GM19328 (cell line): ENCODE results near the gene RPS6KB2.
A peak's percentile ranks its signal among the peaks of the same experiment; 100 is the strongest.
"Not testable (repeated sequence)": the region's sequence is repeated elsewhere in the genome, so short reads cannot be mapped to it uniquely, and the experiment has no call there.

Experiments
- ATAC-seq: cut with Tn5 transposase; IDR thresholded peaks from one replicate; pipeline ENCODE4 v1.9.1; 2021; ENCODE audit warnings: mild to moderate bottlenecking, moderate library complexity; ENCODE audit not compliant: unreplicated experiment

RPS6KB2 gene

DNA sequence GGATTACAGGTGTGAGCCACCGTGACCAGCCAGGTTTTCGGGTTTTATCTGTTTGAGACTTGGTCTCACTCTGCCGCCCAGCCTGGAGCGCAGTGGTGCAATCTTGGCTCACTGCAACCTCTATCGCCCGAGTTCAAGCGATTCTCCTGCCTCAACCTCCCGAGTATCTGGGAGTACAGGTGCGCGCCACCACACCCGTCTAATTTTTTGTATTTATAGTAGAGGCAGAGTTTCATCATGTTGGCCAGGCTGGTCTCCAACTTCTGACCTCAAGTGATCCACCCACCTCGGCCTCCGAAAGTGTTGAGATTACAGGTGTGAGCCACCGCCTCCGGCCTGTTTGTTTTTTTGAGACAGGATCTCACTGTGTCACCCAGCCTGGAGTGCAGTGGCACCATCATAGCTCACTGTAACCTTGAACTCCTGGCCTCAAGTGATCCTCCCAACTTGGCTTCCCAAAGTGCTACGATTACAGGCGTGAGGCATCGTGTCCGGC, 882 bp upstream of the RPS6KB2 start:
- not testable (repeated sequence) for ATAC-seq

DNA sequence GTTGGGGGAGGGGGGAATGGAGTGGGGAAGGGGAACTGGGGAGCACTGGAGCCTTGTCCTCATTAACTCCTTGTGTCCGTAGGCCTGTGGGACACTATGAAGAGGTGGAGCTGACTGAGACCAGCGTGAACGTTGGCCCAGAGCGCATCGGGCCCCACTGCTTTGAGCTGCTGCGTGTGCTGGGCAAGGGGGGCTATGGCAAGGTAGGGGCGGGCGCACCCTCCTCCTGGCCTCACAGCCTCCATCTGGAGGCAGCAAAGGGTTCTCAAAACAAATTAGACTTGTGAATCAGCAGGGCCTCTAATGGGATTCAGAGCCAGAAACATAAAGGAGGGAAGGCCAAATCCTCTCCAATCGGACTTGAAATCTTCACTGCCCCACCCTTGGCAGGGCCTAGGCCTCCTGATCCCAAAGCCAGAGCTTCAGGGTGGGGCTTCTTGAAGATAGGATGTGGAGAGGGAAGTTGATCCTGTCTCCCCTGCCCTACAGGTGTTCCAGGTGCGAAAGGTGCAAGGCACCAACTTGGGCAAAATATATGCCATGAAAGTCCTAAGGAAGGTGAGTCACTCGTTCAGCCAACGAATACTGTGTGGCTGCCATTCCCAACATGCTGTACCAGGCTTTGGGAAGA, 859 bp downstream of the RPS6KB2 start:
- no peak for ATAC-seq

DNA sequence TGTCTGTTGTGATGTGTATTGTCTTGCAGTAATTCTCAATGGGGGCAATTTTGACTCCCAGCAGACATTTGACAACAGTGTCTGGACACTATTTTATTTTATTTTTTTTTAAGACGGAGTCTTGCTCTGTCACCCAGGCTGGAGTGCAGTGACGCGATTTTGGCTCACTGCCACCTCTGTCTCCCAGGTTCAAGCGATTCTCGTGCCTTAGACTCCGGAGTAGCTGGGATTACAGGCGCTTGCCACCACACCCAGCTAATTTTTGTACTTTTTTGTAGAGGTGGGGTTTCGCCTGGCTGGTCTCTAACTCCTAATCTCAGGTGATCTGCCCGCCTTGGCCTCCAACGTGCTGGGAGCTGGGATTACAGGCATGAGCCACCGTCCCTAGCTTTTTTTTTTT, 1.4 kb downstream of the RPS6KB2 start:
- no peak for ATAC-seq

DNA sequence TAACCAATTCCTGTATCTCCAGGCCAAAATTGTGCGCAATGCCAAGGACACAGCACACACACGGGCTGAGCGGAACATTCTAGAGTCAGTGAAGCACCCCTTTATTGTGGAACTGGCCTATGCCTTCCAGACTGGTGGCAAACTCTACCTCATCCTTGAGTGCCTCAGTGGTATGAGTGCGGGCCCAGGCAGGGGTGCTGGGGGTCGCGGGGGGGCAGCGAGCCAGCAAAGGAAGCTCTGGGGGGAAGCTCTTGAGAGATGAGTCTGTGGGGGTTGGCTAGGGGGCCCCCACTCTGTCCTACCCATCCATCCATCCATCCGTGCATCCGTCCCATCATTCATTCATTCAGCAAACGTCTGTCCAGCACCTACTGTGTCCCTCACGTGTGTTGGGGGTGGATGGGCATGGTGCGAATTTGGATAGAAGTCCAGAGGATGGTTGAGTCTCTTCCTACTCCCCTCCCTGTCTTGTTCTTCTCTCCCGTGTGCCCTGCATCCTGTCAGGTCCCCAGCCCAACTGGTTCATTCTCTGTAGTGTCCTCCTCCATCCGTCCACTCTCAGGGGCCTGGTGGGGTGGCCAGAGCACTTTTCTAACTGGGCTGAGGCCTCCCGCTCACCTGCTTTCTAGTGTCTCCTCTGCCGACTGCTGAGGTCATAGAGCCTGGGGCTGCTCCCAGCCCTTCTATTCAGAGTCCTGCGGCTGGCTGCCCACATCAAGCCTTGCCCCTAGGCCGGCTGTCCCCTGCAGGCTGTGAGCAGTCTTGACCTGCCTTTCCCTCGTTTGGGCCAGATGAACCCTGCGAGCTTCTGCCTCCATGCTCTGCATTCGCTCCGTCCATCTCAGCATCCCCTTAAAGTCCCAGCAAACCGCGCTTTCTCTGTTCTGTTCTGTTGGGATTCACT, 3.3 kb downstream of the RPS6KB2 start:
- ATAC-seq = no peak

DNA sequence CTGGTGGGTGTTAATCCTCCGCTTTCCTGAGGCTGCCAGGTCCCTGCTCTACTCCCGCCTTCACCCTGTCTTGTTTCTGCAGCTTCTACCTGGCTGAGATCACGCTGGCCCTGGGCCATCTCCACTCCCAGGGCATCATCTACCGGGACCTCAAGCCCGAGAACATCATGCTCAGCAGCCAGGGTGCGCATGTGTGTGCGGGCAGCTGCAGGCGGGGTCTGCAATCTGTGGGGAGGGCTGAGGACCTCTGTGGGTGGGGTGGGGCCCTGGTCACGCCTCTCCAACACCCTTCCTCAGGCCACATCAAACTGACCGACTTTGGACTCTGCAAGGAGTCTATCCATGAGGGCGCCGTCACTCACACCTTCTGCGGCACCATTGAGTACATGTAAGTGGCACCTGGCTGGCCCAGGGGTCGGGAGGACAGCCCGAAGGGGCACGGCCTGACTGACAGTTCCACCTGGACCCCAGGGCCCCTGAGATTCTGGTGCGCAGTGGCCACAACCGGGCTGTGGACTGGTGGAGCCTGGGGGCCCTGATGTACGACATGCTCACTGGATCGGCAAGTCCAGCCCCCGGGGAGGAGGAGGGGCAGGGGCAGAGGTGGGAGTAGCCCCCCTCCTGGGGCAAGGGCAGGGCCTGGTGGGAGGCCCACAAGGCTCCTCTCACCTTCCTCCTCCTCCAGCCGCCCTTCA, 4.5 kb downstream of the RPS6KB2 start:
- ATAC-seq = no peak

DNA sequence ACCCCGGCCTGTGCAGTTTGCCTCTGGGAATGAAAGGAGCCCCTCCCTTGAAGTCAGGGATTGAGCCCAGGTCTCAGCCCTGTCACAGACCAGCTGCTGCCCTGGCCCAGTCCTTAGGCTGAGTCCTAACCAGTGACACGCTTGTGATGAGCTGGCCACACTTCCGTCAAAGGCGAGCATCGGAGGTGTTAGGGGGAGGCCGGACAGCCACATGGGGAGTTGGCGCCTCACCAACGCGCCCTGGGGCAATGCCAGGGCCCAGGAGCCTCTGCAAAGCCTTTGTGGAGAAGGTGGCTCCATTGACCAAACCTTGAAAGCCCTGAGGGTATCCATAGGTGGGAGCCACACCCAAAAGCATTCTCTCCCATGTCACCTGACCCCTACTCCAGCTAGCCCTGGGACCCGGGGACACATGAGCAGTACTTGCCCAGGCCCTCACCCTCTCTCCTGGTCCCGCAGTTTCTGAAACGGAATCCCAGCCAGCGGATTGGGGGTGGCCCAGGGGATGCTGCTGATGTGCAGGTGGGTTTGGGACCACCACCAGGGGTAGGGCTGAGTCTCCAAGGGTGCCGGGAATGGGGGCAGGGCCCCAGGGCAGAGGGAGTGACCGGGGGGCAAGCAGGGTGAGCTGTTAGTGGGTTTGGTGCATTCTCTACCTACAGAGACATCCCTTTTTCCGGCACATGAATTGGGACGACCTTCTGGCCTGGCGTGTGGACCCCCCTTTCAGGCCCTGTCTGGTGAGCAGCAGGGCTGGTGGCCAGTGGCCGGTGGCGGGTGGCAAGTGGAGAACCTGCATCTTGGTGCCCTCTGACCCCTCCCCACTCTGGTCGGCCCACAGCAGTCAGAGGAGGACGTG, 5.5 kb downstream of the RPS6KB2 start:
- ATAC-seq = no peak

DNA sequence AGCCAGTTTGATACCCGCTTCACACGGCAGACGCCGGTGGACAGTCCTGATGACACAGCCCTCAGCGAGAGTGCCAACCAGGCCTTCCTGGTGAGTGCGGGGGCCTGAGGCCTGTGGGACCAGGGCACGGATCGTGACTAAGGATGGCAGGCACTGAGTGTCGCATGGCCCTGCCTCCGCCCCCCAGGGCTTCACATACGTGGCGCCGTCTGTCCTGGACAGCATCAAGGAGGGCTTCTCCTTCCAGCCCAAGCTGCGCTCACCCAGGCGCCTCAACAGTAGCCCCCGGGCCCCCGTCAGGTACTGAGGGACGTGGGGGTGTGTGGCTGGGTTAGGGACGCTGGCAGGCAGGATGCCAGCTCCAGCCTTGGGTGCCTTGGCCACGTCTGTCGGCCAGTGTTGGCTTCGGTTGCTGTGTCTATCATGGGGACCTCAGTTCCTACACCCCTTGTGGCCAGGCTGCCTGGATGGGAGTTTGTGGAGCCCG, 6.1 kb downstream of the RPS6KB2 start:
- ATAC-seq = no peak

DNA sequence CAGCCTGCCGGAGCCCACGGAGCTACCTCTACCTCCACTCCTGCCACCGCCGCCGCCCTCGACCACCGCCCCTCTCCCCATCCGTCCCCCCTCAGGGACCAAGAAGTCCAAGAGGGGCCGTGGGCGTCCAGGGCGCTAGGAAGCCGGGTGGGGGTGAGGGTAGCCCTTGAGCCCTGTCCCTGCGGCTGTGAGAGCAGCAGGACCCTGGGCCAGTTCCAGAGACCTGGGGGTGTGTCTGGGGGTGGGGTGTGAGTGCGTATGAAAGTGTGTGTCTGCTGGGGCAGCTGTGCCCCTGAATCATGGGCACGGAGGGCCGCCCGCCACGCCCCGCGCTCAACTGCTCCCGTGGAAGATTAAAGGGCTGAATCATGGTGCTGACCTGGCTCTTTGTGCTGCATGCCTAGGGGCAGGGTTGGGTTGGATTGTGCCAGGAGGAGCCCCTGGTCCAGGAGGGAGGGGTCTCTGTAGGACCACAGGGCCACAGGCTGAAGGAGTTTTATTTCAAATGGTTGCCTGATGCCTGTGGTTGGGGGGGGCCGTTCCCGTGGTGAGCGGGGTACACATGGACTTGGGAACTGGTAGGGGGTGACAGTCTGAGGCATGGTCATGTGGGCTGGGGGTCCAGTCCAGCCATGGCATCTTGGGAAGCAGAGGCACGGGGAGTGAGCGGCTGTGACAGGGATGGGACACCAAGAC, 6.9 kb downstream of the RPS6KB2 start:
- no peak for ATAC-seq

DNA sequence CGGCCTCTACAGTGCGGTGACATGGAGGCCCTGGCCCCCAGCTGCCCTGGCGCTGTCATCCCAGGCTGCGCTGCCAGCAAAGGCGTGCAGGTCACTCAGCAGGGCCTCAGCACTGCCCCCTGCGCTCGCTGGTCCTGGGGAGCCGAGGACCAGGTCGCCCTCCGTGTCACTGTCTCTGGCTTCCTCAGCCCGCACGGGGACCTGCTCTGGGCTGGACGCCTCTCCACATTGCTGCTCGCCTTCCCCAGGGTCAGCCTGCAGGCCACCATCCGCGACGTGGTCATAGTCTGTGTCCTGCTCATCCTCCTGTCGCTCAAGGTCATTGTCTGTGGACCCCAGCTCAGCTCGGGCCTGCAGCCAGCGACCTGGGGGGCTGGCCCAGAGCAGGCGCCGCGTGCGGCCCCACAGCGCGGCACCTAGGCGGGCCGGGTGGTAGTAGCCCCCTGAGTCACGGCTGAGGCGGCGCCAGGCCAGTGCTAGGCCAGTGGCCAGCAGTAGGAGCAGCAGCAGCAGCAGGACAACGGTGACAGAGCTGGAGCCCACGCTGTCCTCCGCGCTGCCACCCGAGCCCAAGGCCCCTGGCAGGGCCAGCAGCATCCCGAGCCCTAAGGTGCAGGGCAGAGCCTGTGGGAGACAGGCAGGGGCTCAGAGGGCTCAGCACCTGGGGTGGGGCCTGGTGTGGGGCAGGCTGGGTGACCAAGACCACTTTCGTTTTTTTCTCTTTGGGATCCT, 7.6 kb downstream of the RPS6KB2 start:
- no peak for ATAC-seq

DNA sequence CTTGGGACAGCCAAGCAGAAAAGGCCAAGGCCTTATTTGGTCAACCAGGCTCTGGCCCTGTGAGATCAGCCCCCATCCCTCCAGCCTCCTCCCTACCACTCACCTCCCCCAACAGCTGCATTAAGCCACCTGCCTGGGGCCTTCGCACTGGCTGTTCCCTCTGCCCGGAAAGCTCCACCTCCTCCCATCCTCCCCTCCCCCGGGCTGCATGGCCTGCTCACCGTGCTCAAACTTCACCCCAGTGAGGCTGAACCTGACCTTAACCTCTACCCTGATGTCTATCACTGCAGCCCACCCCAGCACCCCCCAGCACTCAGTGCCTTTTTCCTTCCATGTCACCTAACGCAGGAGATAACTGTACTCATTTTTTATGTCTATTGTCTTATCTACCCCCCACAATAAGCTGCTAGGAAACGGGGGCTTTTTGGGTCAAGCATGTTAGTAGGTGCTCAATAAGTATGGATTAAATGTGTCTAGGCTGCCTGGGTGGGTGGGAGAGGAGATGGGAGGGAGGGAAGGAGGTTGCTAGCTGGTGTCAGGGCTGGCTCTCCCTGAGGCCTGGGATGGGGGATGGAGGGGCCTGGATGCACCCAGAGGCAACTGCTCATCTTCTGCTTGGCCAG, 8.3 kb downstream of the RPS6KB2 start:
- peak; percentile 35 for ATAC-seq

DNA sequence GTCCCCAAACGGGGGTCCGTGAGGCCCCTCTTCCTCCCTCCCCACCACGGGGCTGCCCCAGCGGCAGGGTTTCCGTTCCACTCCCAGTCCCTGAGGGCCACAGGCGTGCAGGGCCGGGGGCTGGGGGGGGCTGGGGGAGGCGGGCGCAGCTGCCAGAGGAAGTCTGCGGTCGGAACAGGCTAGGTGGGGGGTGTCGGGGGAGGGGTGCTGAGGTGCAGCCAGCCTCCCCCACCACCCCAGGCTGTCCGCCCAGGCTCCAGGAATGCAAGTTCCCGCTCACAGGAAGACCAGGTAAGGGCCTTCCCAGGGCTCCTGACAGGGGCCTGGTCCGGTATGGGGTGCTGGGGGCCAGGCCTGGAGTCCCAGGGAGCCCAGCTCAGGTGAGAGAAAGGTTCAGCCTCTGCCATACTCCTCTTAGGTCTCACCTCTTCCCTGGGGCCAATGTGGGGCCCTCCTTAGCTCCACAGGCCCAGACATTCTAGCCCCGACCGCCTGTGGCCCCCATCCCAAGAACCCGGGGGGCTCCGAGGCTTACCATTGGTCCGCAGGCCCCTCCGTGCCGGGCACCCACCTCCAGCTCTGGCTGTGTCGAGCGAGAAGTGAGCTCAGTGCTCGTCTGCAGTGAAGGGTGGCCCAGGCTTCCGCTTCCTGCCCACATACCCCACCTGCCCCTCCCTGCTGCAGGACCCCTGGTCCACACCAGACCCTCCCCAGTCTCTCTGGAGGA, 9.0 kb downstream of the RPS6KB2 start, which contains the start of gene PTPRCAP:
TSS of gene PTPRCAP (minus strand) at position 601 of the 727 bp plus-strand sequence. CDS start at position 538, 63 bp downstream.
- peak; percentile 33 for ATAC-seq

DNA sequence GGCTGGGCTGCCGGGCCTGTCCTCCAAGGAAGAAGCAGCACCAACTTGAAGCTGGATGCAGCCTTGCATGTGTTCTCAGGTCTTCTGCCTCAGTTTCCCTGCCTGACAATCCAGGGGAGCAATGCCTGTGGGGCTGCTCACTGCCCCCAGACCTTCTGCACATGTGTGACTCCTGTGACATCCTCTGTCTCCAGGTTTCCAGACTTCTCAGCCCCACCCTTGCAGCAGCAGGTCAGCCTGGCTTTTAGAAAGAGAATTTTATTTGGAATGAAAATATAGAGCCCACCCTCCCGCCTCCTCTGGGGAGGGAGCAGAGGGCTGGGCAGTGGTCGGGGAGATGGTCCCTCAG, 9.5 kb downstream of the RPS6KB2 start:
- ATAC-seq = no peak

DNA sequence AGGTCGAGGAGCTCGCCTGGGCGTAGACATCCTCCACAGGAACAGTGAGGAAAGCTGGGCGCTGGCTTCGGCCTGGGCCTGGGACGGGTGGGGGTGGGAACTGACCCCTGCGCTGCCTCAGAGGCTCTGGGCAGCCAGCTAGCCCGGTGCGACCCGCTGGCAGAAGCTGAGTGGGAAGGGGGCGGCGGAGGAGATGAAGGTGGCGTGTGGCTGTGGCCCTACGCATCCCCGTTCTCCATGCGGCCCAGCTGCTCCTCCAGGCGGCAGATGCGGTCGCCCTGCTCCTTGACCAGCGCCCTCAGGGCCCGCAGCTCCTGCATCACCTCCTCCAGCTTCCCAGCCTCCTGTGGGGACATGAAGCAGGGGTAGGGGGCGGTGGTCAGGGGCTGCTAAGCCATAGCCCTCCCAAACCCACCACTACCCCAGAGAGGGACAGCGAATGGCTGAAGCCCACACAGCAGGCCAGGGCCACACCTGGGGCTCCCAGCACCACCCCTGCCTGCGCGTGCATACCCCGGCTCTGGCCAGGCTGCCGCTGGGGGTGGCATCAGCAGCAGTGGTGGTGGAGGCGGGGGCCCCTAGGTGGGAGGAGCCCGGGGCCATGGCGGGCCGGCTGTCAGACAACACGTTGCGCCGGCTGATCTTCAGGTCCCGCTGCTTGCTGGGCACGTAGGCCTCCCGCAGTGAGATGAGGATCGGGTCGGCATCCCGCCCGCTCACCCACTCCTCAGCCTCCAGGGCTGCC, 10.0 kb downstream of the RPS6KB2 start:
- no peak for ATAC-seq

DNA sequence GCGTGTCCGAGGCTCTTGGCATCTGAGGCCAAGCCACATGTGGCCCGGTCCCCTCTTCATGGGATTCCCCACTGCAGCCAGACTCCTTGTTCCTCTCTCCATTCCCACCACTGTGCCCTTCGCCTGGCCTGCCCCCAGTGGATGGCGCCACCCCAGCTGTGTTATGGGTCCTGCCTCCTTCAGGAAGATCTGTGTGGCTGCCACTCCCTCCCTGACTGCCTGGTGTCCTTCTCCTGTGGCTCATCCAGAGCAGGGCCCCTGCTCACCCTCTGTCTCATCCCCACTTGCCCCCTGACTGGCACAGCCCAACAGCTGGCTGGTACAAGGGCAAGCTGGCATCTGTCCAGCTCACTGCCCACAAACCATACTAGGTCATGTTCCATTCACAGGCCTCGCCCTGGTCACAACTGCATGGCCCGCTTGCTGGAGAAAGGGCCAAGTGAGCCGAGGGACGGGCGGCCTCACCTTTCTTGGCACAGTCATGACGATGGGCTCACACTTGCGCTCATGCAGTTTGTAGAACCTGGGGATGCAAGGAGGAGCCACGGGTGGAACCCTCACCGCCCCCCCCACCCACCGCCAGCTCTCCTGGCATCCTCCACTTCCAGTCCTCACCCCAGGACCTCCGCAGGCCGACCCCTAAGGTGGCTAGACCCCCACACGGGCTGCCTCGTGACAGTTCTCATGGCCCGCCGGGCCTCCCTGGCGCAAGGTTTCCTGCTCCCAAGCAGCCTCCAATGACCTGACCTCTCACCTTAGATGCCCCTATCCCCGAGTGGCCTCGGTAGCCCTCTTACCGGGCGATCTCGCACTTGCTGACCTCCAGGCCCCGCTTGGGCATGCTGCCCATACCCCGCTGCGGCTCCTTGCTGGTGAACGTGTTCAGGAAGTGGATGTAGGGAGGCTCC, 11.3 kb downstream of the RPS6KB2 start:
- no peak for ATAC-seq

DNA sequence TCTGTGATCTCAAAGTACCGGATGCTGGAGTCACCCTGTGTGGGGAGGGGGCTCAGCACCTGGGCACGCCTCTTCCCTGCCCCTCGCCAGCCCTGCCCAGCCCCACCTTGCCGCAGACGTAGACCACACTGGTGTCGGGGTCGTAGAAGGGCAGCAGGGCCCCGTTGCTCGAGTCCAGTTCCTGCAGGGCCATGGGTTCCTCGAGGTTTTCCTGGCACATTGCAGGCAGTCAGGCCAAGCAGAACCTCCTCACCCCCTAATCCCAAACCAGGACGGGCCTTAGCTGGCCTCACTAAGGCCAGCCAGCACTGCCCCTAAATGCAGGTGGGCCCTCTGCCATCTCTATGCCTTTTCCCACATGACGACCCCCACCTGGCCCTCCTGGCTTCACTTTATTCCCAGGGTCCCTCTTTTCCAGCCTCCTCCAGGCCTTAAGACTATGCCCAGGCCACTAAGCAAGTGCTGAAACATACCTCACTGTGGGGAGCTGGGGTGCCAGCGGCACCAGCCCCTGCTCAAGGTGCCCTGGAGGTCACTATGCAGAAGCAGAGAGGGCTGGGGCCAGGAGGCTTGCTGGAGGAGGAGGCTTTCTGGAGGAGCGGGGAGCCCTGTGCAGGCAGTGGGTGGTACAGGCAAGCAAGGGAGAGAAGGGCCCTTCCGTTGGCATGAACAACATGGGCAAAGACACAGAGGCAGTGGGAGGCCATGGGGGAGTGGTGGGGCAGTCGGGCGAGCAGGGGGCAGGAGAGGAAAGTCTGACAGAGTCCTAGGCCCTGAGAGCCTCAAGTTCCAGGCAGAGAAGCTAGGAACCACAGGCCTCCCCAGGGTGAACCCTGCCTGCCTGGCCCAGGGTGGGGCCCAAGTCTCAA, 12.2 kb downstream of the RPS6KB2 start:
- ATAC-seq = no peak
